SKM-1 treated with dmso at 0.1 percent for 144 hours (cell line): ENCODE data around the gene OSBPL7.
A peak's percentile ranks its signal among the peaks of the same experiment; 100 is the strongest.

Source experiments
- DNase-seq: peaks from one replicate; lab custom pipeline; 2025; ENCODE audit not compliant: unreplicated experiment; lab: John Stamatoyannopoulos, UW

Gene OSBPL7

DNA sequence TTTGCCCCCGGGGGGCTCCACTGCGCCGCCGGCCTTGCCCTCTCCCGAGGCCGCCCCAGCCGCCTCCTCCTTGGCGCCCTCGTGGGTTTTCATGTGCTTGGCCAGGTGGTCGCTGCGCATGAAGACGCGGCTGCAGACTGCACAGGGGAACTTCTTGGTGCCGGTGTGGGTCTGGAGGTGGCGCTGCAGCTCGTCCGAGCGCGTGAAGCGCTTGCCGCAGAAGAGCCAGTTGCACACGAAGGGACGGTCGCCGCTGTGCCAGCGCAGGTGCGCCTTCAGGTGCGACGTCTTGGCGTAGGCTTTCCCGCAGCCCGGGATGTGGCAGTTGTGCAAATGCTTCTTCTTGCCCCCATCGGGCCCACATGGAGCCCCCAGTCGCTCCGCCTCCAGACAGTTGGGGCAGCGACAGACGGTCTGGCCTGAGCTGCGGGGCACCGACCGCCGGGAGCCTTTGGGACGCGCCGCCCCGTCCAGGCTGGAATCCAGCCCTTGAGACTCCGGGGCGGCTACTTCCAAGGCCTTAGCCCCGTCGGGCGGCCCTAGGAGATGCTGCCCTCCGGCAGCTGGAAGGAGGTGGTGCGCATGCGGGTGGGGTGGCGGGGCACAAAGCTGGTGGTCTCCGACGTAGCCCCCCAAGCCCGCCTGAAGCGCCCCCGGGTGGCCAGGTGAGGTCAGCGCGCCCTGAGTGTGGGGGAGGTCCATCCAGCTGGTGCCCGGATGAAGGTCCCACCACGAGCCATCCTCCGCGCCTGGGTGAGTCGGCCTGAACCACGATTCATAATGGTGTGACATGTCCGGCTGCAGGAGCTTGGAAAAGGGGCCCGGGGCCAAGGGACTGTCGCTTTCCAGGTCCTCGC, 26.0 kb upstream of the OSBPL7 start:
- no peak for DNase-seq

DNA sequence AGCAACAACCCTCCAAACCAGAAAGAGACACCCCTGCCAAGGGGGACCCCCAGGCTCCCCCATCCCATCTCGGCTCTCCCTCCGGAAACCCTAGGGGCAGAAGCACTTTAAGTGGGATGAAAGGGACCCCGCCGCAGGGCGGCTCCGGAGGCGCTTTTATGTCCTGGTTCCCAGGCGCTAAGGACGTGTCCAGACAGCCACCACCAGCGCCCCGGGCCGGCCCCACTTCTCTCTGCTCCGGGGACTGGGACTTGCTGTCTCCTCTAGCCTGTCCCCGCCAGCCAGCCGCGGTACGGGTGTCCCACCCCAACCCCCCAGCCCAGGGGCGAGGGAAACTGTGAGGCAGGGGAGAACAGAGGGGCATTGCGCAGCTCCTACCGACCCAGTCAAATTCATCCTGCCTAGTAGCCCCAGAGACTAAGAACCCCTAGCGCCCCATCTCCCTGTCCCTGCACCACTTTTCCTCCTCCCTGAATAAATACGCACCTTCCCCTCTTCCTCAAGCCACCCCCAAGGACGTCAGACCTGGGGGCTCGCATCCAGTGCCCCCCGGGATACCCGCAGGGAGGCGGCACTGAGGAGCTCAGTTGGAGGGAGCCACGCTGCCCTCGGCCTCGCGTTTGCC, 25.2 kb upstream of the OSBPL7 start:
- DNase-seq = no peak

DNA sequence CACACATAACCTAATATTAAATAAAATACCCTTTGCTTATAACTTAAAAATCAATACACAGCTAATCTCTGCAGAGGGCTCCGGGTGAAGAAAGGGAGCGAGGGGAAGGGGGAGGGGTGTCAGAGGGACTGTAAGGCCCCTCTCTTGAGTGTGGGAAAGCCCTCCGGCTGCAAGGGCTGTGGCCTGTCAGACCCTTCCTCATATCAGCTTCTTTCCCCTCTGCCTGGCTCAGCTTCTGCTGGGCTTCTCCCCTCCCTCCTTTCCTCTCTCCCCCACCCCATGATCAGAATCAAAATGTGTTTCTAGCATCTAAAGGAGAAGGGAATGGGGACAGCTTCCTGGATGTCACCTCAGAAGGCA, 24.1 kb upstream of the OSBPL7 start:
- DNase-seq = no peak

DNA sequence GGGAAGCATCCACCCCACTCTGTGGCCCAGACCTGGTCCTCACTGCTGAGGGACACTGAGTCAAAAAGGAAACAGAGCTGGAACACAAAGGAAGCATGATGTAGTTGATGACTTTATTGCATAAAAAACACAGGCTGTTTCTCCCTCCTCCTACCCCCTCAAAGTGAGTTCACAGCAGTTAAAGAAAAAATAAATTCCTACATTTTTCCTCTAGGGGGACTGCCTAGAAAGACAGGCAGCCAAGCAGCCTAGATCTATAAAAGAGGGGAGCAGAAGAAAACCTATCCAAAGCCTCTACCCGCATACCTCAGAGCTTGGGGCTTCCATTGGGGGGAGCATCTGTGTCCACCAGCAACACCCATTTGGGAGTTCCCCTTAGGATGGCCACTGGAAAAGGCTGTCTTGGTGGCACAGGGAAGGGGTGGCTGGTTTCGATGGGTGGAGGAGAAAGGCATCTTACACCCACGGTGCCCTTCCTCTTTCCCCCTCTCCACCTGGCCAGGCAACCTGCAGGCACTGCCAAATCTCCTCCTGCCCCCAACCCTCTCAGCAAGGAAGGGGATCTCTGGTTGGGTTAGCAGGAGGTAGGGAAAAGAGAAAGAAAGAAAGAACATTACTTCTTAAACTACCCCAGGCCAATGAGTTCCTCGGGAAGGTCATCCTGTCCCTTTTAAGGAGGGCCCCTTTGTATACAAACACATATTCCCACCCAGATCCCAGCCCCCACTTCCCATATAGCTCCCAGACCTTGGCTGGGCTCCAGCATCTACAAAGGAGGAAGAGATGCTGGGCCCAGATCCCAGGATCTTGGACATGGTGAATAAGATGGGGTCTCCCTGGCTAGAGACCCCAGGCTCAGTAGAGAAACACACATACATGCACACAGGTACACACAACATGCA, 23.5 kb upstream of the OSBPL7 start:
- DNase-seq = peak; percentile 26

DNA sequence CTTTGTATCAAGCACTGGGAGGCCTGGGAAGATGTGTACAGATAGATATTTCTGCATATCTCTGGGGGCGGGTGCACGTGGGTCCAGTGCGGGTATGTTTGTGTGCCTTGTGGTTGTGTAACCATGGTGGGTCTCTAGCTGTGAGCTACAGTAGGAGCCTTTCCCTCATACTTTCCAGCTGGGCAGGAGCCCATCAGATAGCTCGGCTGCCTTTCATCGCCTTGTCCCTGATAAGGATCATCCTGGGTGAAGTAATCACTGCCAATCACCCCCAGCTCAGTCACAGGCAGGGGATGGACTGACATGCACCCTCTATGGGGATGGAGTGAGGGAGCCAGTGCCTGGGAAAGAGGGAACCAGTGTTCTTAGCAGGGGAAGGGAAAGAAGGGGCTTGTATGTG, 22.6 kb upstream of the OSBPL7 start:
- no peak for DNase-seq

- DNase-seq = no peak
Measured at GRCh38 chr17:47843391-47843730, 21.8 kb upstream of the OSBPL7 start.

DNA sequence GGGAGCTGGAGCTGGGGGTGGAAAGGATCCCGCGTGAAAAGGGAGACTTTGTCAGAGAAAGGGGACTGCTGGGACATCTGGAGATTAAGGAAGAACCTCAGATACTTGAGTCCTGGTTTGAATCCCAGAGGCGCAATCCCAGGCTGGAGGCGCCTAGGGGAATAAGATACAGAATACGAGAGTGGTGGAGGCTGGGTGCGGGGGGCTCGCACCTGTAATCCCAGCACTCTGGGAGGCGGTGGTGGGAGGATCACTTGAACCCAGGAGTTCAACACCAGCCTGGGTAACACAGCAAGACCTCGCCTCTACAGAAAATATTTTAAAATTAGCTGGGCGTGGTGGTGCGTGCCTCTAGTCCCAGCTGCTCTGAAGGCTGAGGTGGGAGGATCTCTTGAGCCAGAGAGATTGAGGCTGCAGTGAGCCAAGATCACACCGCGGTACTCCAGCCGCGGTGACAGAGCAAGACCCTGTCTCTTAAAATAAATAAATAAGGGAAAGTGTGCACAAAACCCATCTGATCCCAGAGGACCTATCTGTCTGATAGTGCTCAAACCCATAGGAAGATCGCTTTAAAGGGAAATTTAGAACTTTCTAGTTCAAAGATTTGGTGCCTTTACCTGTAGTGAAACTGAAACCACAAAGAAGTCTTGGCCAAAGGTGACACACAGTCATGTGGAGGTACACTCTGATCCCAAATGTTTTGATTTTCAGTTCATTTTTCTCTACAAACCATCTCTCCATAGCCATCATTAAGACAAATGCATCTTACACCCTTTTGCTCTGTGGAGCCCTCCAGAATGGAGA, 20.1 kb upstream of the OSBPL7 start:
- no peak for DNase-seq

- peak; percentile 82 for DNase-seq
Measured at GRCh38 chr17:47840742-47841487, 19.3 kb upstream of the OSBPL7 start, which contains the start of gene SCRN2. Gene SCRN2 (minus strand): TSS chr17:47841273. CDS start chr17:47840843, 430 bp downstream.

DNA sequence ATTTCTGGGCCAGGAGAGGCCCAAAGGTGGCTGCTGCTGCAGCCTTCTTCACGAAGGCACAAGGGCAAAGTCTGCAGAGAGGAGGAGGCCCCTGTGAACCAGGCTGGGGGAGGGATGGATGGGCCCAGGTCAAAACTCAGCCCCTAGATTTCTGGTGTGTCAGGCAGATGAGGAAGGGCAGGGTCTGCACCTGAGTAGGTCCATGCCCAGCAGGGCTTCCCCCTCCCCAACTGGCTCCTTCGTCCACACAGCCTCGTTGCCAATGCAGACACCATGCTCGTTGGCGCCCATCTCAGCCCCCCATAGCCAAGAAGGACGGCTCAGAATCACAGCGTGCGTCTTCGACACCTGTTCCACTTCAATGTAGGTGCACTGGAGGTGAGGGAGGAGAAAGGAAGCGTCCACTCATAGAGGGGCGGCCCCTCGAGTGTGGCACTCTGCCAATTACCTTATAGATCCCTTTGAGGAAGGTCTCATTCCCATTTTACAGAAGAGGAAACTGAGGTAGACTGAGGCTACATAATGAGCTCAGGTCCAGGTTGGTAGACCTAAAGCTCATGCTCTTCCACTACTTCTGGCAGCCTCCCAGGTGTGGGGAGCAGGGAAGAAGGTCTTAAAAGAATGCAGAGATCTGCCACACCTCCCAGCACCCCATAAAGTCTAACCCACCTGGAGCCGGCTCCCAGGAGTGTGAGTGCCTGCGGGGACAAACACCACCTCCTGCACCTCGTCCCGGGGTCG, 18.6 kb upstream of the OSBPL7 start:
- no peak for DNase-seq

- DNase-seq = no peak
Measured at GRCh38 chr17:47839071-47839470, 17.5 kb upstream of the OSBPL7 start.

GRCh38 chr17:47838636-47839035, 17.0 kb upstream of the OSBPL7 start:
- DNase-seq = no peak

DNA sequence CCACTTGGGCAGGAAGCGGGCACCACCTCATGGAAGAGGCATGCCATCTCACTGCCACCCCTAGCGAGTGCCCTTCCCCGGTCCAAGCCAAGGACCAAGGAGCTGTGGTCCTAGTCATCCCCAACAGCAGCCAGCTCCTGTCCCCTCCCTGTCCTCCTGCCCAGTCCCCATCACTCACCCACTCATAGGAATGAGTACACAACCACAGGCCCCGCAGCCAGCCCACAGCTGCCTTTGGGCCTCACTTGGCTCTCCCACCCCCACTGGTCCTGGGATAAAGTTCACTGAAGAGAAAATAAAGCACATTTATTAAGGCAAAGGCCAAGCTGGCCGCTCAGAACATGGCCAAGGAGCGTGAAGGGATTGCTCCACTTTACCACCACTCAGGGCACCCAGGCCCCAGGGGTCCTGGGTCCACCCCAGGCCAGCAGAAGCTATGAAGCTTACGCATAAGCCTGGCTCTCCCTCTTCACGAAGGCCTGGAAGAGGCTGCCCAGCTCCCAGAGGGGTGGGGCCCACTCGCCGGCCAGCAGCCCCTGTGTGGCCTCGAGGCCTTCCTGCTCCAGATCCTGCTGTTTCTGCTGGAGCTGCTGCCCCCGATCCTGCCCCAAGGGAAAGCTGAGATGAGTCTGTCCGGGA, 15.9 kb upstream of the OSBPL7 start:
- no peak for DNase-seq

DNA sequence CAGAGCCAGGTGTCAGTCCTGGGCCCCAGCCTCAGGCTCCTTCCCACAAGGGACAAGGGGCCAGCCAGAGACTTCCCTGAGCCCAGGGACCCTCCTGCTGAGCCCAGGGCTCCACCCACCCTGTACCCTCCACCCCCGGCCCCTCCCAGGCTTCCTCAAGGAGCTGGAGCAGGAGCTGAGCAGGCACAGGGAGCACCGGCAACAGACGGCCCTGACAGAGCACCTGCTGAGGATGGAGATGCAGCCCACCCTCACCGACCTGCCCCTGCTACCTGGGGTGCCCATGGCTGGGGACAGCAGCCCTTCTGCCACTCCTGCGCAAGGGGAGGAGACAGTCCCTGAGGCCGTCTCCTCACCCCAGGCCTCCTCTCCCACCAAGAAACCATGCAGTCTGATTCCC, 15.0 kb upstream of the OSBPL7 start:
- DNase-seq = no peak

DNA sequence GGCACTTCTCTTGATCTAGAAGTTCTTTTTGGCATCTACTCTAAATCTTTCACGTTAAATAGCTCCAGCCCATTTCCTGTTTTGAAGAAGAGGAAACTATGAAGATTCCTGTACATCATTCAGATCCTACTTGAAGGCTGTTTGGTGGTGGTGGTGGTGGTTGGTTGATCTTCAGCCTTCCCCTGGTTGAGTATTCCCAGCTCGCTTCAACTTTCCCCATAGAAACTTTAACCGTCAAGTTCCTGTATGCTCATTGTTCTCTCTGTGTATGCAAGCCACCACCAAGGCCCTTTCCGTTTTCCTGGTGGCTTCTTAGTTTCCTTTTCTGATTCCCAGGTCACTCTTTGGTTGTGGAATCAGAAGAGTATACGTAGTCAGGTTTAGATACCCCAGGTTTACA, 13.2 kb upstream of the OSBPL7 start:
- DNase-seq = no peak

GRCh38 chr17:47831934-47832327, 10.3 kb upstream of the OSBPL7 start:
- peak; percentile 35 for DNase-seq

DNA sequence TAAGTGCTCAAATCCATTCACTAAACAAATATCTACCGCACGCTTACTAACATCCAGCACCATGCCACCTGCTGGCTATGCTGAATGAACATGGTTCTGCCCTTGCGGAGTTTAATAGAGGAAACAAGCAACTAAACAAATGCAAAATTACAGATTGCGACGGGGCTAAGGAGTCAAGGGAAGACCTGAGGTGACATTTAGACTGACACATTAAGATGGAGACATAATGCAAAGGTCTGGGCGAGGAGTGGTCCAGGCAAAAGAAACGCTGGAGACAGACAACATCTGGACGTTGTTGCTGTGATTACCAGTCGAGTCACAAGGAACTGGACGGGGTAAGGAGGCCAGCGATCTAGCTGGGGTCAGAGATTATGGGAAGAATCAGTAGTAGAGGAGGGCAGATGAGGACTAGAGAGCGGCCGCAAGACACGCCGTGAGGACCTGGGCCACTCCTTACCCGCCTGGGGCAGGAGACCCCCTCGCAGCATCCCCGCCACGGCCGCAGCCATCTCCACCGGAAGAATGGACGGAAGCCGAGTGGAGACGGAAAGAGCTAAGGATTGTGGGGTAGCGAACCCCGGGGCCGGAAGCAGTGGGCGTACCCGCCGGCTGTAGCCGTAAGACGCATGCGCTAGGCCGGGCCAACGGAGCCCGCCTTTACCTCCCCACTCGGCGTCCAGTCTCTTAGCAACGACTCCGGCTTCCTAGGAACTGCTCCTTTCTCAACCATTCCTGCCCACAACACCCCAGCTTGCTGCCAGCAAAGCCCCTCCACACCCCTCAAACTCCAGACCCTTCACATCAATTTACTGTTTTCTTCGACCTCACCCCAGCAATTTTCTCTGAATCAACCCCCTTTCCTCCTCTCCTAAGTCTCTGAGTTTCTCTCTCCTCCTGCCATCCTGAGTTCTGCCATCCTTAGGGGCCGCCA, 9.7 kb upstream of the OSBPL7 start, which contains the start of the genes LRRC46 and MRPL10:
LRRC46 (plus strand) TSS at position 668 of the 931 bp plus-strand sequence. CDS start 320 bp downstream, outside the sequence.
MRPL10 (minus strand) TSS at position 539 of the 931 bp plus-strand sequence; CDS start at position 509, 30 bp downstream.
- peak; percentile 89 for DNase-seq

- DNase-seq = no peak
Measured at GRCh38 chr17:47830396-47831002, 8.9 kb upstream of the OSBPL7 start.
